Cardiac septum (tissue), 1 donor: ENCODE measurements around the gene RPN2. TPM values are rescaled to one million over a fixed set of nuclear protein-coding genes. Genes with fewer than 3 reads are reported as not detected.

Experiments
- DNase-seq: peaks from one replicate; pipeline ENCODE4 v3.0.0-alpha.2; 2020; ENCODE audit warnings: low spot score
- intact Hi-C: fragments of 100-400 bp; cut with DNase I; formaldehyde crosslinking; loops from one replicate; pipeline ENCODE4 v1.14.0; 2022
- total RNA-seq: library from RNA; stranded (reverse); fragmentation: NEBNext Ultra II Directional; extraction: Animal tissue kit (Norgen Biotek cat#: 25700); gene quantifications from one replicate; pipeline ENCODE4 v1.2.1, GENCODE V29; 2021
- donor health status: DM: no; HTN: no; CAD: no.

The RPN2 gene
- total RNA-seq, 1 donor from 2014 or later, result 94.9 TPM

GRCh38 chr20:37257988-37258387 lies 78.9 kb downstream of the RPN2 start:
- DNase-seq, result no peak
- intact Hi-C loops, result no loop called here

- intact Hi-C loops, result no loop called here
- DNase-seq, result no peak
These were observed 79.9 kb downstream of the RPN2 start for GRCh38 chr20:37259031-37259430.

GRCh38 chr20:37259865-37260264 lies 80.7 kb downstream of the RPN2 start:
- no peak for DNase-seq
- intact Hi-C loops, result no loop called here

- no peak for DNase-seq
- intact Hi-C loops, result no loop called here
These were observed 81.8 kb downstream of the RPN2 start for GRCh38 chr20:37260923-37261322.

GRCh38 chr20:37261714-37262113 lies 82.6 kb downstream of the RPN2 start, which contains the start of gene GHRH:
Gene GHRH (minus strand): TSS chr20:37261814. CDS start chr20:37256889, 4,925 bp downstream.
- intact Hi-C loops, result no loop called here
- no peak for DNase-seq

- DNase-seq, result no peak
- intact Hi-C loops, result no loop called here
These were observed 83.4 kb downstream of the RPN2 start for GRCh38 chr20:37262505-37262904.

- intact Hi-C loops, result no loop called here
These were observed 84.6 kb downstream of the RPN2 start for GRCh38 chr20:37263686-37264085.

GRCh38 chr20:37265152-37265551 lies 86.0 kb downstream of the RPN2 start:
- no peak for DNase-seq
- intact Hi-C loops, result no loop called here

More at GRCh38 chr20:37263686-37264085, 84.6 kb downstream of the RPN2 start:
- no peak for DNase-seq

GRCh38 chr20:37266940-37267666 lies 88.0 kb downstream of the RPN2 start:
- intact Hi-C loops, result no loop called here
- DNase-seq, result no peak

- DNase-seq, result no peak
- intact Hi-C loops, result no loop called here
These were observed 88.7 kb downstream of the RPN2 start for GRCh38 chr20:37267667-37268313.

GRCh38 chr20:37270576-37271420 lies 91.7 kb downstream of the RPN2 start:
- intact Hi-C loops, result loop anchor here (2.0 kb wide), 1 partner anchor 264 kb away; no protein-coding TSS in a partner anchor
- no peak for DNase-seq

GRCh38 chr20:37271421-37271768 lies 92.3 kb downstream of the RPN2 start:
- intact Hi-C loops, result loop anchor here (2.0 kb wide), 1 partner anchor 263 kb away; no protein-coding TSS in a partner anchor
- no peak for DNase-seq

- intact Hi-C loops, result no loop called here
- DNase-seq, result no peak
These were observed 94.9 kb downstream of the RPN2 start for GRCh38 chr20:37273988-37274387.

GRCh38 chr20:37274851-37275524 lies 95.9 kb downstream of the RPN2 start:
- DNase-seq, result no peak
- intact Hi-C loops, result no loop called here

- intact Hi-C loops, result loop anchor here (2.0 kb wide), 1 partner anchor 108 kb away; no protein-coding TSS in a partner anchor
- DNase-seq, result no peak
These were observed 97.5 kb downstream of the RPN2 start for GRCh38 chr20:37276494-37277252.

GRCh38 chr20:37277253-37277593 lies 98.1 kb downstream of the RPN2 start:
- intact Hi-C loops, result loop anchor here (2.0 kb wide), 1 partner anchor 108 kb away; no protein-coding TSS in a partner anchor
- no peak for DNase-seq

GRCh38 chr20:37278966-37279590 lies 99.9 kb downstream of the RPN2 start:
- DNase-seq, result no peak

GRCh38 chr20:37279820-37280219 lies 100.7 kb downstream of the RPN2 start:
- DNase-seq, result no peak
- intact Hi-C loops, result no loop called here

More at GRCh38 chr20:37278966-37279590, 99.9 kb downstream of the RPN2 start:
- intact Hi-C loops, result no loop called here
